Neural cell (in vitro differentiated cells): Measurements from ENCODE around the gene IRS4. TPM values are rescaled to one million over a fixed set of nuclear protein-coding genes. Genes with fewer than 3 reads are reported as not detected.

Experiments
- H2AFZ ChIP-seq: fragments of 200-600, 300-800 bp; sonication (generic), shearing (Covaris generic); 2 replicates; pipeline ENCODE4 v1.6.0; 2014; ENCODE audit warnings: low read depth, mild to moderate bottlenecking, antibody characterized with exemption, low read length, moderate library complexity
- H3F3A ChIP-seq: fragments of 200-600 bp; shearing (Covaris generic); 2 replicates; pipeline ENCODE4 v1.6.1; 2016; ENCODE audit warnings: mild to moderate bottlenecking, moderate library complexity, mixed read lengths, antibody characterized with exemption, low read length; ENCODE audit not compliant: insufficient read depth, poor library complexity, severe bottlenecking
- H3K27ac ChIP-seq: fragments of 200-600, 300-800 bp; sonication (generic), shearing (Covaris generic); 2 replicates; pipeline ENCODE4 v1.5.1; 2014; ENCODE audit warnings: mild to moderate bottlenecking, low read length, moderate library complexity
- H3K27me3 ChIP-seq: fragments of 300-800, 200-600 bp; sonication (generic), shearing (Covaris generic); 2 replicates; pipeline ENCODE4 v1.6.0; 2014; ENCODE audit warnings: mild to moderate bottlenecking, low read depth, low read length, moderate library complexity; ENCODE audit not compliant: insufficient read depth
- H3K36me3 ChIP-seq: fragments of 300-800, 200-600 bp; sonication (generic), shearing (Covaris generic); 2 replicates; pipeline ENCODE4 v1.5.1; 2014; ENCODE audit warnings: mild to moderate bottlenecking, antibody characterized with exemption, low read length, moderate library complexity; ENCODE audit not compliant: insufficient read depth
- H3K4me2 ChIP-seq: fragments of 300-800, 200-600 bp; sonication (generic), shearing (Covaris generic); 2 replicates; pipeline ENCODE4 v1.6.0; 2014; ENCODE audit warnings: mild to moderate bottlenecking, low read length
- H3K4me3 ChIP-seq: fragments of 300-800, 200-600 bp; sonication (generic), shearing (Covaris generic); 2 replicates; pipeline ENCODE4 v1.5.1; 2014; ENCODE audit warnings: mild to moderate bottlenecking, low read length, moderate library complexity
- H3K79me2 ChIP-seq: fragments of 200-600 bp; shearing (Covaris generic); replicated peaks from 2 replicates; pipeline ENCODE4 v1.6.0; 2014; ENCODE audit warnings: mild to moderate bottlenecking, low read length, moderate library complexity; ENCODE audit not compliant: insufficient read depth
- H3K9ac ChIP-seq: fragments of 300-800, 200-600 bp; sonication (generic), shearing (Covaris generic); 2 replicates; pipeline ENCODE4 v1.6.1; 2016; ENCODE audit warnings: mild to moderate bottlenecking, low read length, mixed read lengths
- H3K9me2 ChIP-seq: fragments of 200-600 bp; shearing (Covaris generic); 2 replicates; pipeline ENCODE4 v1.6.1; 2016; ENCODE audit warnings: mild to moderate bottlenecking, low read length, mixed read lengths; ENCODE audit not compliant: insufficient read depth
- H3K9me3 ChIP-seq: fragments of 200-600, 300-800 bp; sonication (generic), shearing (Covaris generic); 2 replicates; pipeline ENCODE4 v1.6.1; 2016; ENCODE audit warnings: mild to moderate bottlenecking, mixed run types, low read length, moderate library complexity, mixed read lengths
- H4K20me1 ChIP-seq: fragments of 200-600 bp; shearing (Covaris generic); 2 replicates; pipeline ENCODE4 v1.6.1; 2016; ENCODE audit warnings: mild to moderate bottlenecking, mixed run types; ENCODE audit not compliant: insufficient read depth
- CTCF ChIP-seq: fragments of 450-650 bp; IDR thresholded peaks from 2 replicates; pipeline ENCODE4 v1.5.1; 2014; ENCODE audit warnings: antibody characterized with exemption, mild to moderate bottlenecking, moderate library complexity; ENCODE audit not compliant: poor library complexity, severe bottlenecking
- EP300 ChIP-seq: fragments of 450-650 bp; conservative IDR thresholded peaks from 2 replicates; pipeline ENCODE4 v1.6.1; 2014; ENCODE audit warnings: antibody characterized with exemption, mild to moderate bottlenecking, moderate library complexity; ENCODE audit not compliant: poor library complexity, severe bottlenecking
- EZH2 ChIP-seq: fragments of 200-600, 300-800 bp; shearing (Covaris generic), sonication (generic); IDR thresholded peaks from 2 replicates; pipeline ENCODE4 v1.6.1; 2014; ENCODE audit warnings: antibody characterized with exemption, low read length, borderline replicate concordance, mild to moderate bottlenecking; ENCODE audit not compliant: insufficient read depth, poor library complexity, severe bottlenecking
- MXI1 ChIP-seq: fragments of 450-650 bp; conservative IDR thresholded peaks from 2 replicates; pipeline ENCODE4 v1.6.1; 2014; ENCODE audit warnings: antibody characterized with exemption, mild to moderate bottlenecking; ENCODE audit not compliant: poor library complexity, severe bottlenecking
- POLR2AphosphoS5 ChIP-seq: IDR thresholded peaks from 2 replicates; pipeline ENCODE4 v1.6.1; 2012
- RAD21 ChIP-seq: fragments of 450-650 bp; conservative IDR thresholded peaks from 2 replicates; pipeline ENCODE4 v1.6.1; 2014; ENCODE audit warnings: antibody characterized with exemption, mild to moderate bottlenecking, moderate library complexity
- REST ChIP-seq: IDR thresholded peaks from 2 replicates; pipeline ENCODE4 v1.6.1; 2012; ENCODE audit warnings: borderline replicate concordance
- SMC3 ChIP-seq: fragments of 450-650 bp; conservative IDR thresholded peaks from 2 replicates; pipeline ENCODE4 v1.6.1; 2014; ENCODE audit warnings: antibody characterized with exemption, mild to moderate bottlenecking, moderate library complexity; ENCODE audit not compliant: poor library complexity
- TAF1 ChIP-seq: IDR thresholded peaks from 2 replicates; pipeline ENCODE4 v1.6.1; 2012; ENCODE audit warnings: low read depth
- polyA plus RNA-seq: library from polyadenylated mRNA; depleted of rRNA; stranded (reverse); fragments of >200 nt; gene quantifications from 2 replicates; pipeline ENCODE4 v1.2.3, GENCODE V29; 2014

IRS4 gene
- polyA plus RNA-seq, 1 donor from 2014 or later, result 2.1 TPM

DNA sequence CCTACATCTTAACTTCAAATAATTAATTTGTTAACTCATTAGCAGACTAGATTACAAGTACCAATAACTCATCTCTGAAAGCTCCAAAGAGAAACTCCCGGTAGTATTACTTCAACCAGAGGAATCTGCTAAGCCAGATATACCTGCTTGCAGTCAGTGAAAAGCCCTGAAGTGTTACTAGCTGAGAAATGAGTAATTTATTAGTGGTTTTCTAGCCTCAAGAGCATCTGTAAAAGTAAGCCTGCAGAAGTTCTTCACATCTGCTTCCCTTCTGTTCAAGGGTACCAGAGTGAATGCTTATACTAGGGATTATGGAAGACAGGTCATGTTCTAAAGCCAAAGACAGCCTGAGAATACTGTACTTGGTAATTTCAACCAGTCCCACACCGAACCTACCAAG is 34.7 kb downstream of the IRS4 start:
- Histone ChIP-seq H3K27ac (no peak overlapping the region), H3K79me2 (no peaks in the 10 kb centered on the region)

GRCh38 chrX:108699368-108699767 is 37.0 kb downstream of the IRS4 start:
- TF ChIP-seq CTCF (peak; percentile 67), RAD21 (peak; percentile 70), EP300 (no peak), REST (no peak), MXI1 (no peak), TAF1 (no peak), EZH2 (no peak), POLR2AphosphoS5 (no peak), SMC3 (peak; percentile 69)
- H2AFZ ChIP-seq, result no peak overlapping the region

More for the DNA sequence above, 34.7 kb downstream of the IRS4 start:
- H3K9me3 ChIP-seq, result no peaks in the 10 kb centered on the region
- H2AFZ ChIP-seq, result no peak overlapping the region
- H3K4me3 ChIP-seq, result no peak overlapping the region
- no peaks in the 10 kb centered on the region for H4K20me1 ChIP-seq
- no peak overlapping the region for H3K4me2 ChIP-seq
- H3F3A ChIP-seq, result no peaks in the 10 kb centered on the region
- no peaks in the 10 kb centered on the region for H3K27me3 ChIP-seq
- no peak for TF ChIP-seq MXI1
- H3K9me2 ChIP-seq, result no peaks in the 10 kb centered on the region
- H3K36me3 ChIP-seq, result no peaks in the 10 kb centered on the region
- H3K9ac ChIP-seq, result no peak overlapping the region

GRCh38 chrX:108696690-108697089 is 39.7 kb downstream of the IRS4 start:
- TF ChIP-seq EZH2, result no peak
- TF ChIP-seq EP300, result no peak
- TF ChIP-seq POLR2AphosphoS5, result no peak
- no peak for TF ChIP-seq TAF1
- no peak for TF ChIP-seq CTCF
- TF ChIP-seq SMC3, result no peak
- TF ChIP-seq REST, result no peak
- TF ChIP-seq MXI1, result no peak
- no peak for TF ChIP-seq RAD21
- no peak overlapping the region for H3K4me2 ChIP-seq
- no peak overlapping the region for H3K9ac ChIP-seq
- no peak overlapping the region for H3K27ac ChIP-seq
- H3K36me3 ChIP-seq, result no peaks in the 10 kb centered on the region
- H3K9me3 ChIP-seq, result no peaks in the 10 kb centered on the region
- H3F3A ChIP-seq, result no peaks in the 10 kb centered on the region
- no peaks in the 10 kb centered on the region for H3K27me3 ChIP-seq
- H4K20me1 ChIP-seq, result no peaks in the 10 kb centered on the region
- H2AFZ ChIP-seq, result no peak overlapping the region
- H3K4me3 ChIP-seq, result no peak overlapping the region
- H3K79me2 ChIP-seq, result no peaks in the 10 kb centered on the region
- H3K9me2 ChIP-seq, result no peaks in the 10 kb centered on the region

More at GRCh38 chrX:108699368-108699767, 37.0 kb downstream of the IRS4 start:
- Histone ChIP-seq H3K9me2 (no peaks in the 10 kb centered on the region), H3K4me3 (no peak overlapping the region), H3K27me3 (no peaks in the 10 kb centered on the region), H3K9me3 (no peaks in the 10 kb centered on the region), H3K79me2 (no peaks in the 10 kb centered on the region), H3K4me2 (no peak overlapping the region), H3F3A (no peaks in the 10 kb centered on the region), H3K9ac (no peak overlapping the region), H3K36me3 (no peaks in the 10 kb centered on the region), H3K27ac (no peak overlapping the region), H4K20me1 (no peaks in the 10 kb centered on the region)
